H1 (cell line): Measurements from ENCODE around the gene CYP46A1. TPM values are rescaled to one million over a fixed set of nuclear protein-coding genes. Genes with fewer than 3 reads are reported as not detected.
A peak's percentile ranks its signal among the peaks of the same experiment; 100 is the strongest.

Experiments used
- CTCF ChIA-PET: fragments of 300-600 bp; sonication (Branson Sonifier 250); formaldehyde crosslinking; loops from one replicate; lab custom pipeline; 2021; ENCODE audit not compliant: partially characterized antibody; lab: Charles Lee
- POLR2A ChIA-PET: fragments of 300-600 bp; sonication (Branson Sonifier 250); formaldehyde crosslinking; loops from one replicate; lab custom pipeline; 2021; ENCODE audit warnings: inconsistent platforms; ENCODE audit not compliant: partially characterized antibody; lab: Charles Lee
- DNase-seq, 2 experiments: peaks; one replicate each; pipeline versions ENCODE4 v3.0.0 to v3.0.0-alpha.2; 2010 to 2022; ENCODE audit warnings: low spot score in 2 of 2, low read depth in 1 of 2, mixed read lengths in 1 of 2
- FAIRE-seq: peaks from 2 replicates; lab custom pipeline; 2011; peaks lifted over from hg19 to GRCh38; lab: Jason Lieb, UNC
- H2AFZ ChIP-seq: 2 replicates; pipeline ENCODE4 v1.8.1; 2012; ENCODE audit warnings: low read length, inconsistent platforms
- H2AK5ac ChIP-seq: 2 replicates; pipeline ENCODE4 v1.6.1; 2013; ENCODE audit warnings: low read depth, low read length
- H2BK120ac ChIP-seq: replicated peaks from 2 replicates; pipeline ENCODE3; 2013; ENCODE audit warnings: low read depth, low read length, inconsistent platforms
- H2BK12ac ChIP-seq: 2 replicates; pipeline ENCODE4 v1.6.1; 2013; ENCODE audit warnings: low read depth, low read length
- H2BK15ac ChIP-seq: 2 replicates; pipeline ENCODE4 v1.6.1; 2013; ENCODE audit warnings: low read length
- H2BK20ac ChIP-seq: 2 replicates; pipeline ENCODE4 v1.6.1; 2013; ENCODE audit warnings: low read length
- H2BK5ac ChIP-seq: 2 replicates; pipeline ENCODE4 v1.6.1; 2013; ENCODE audit warnings: low read depth, low read length
- H3K14ac ChIP-seq: 2 replicates; pipeline ENCODE4 v1.6.1; 2013; ENCODE audit warnings: inconsistent platforms; ENCODE audit not compliant: insufficient read length
- H3K18ac ChIP-seq: 2 replicates; pipeline ENCODE4 v1.6.1; 2013; ENCODE audit warnings: low read length; ENCODE audit errors: extremely low read depth
- H3K23ac ChIP-seq: 2 replicates; pipeline ENCODE4 v1.6.1; 2013; ENCODE audit warnings: inconsistent platforms; ENCODE audit not compliant: insufficient read length
- H3K23me2 ChIP-seq: 2 replicates; pipeline ENCODE4 v1.6.1; 2013; ENCODE audit warnings: low read depth, low read length
- H3K27ac ChIP-seq: 2 replicates; pipeline ENCODE4 v1.6.1; 2011; ENCODE audit warnings: low read depth, low read length, inconsistent platforms
- H3K27me3 ChIP-seq, 4 experiments: replicated peaks in 1 of 4; 1 replicate in 1 of 4; 2 replicates in 3 of 4; pipeline versions ENCODE4 v1.6.1 to v1.8.1; 2011 to 2013; ENCODE audit warnings: low read length in 3 of 4, mild to moderate bottlenecking in 3 of 4, inconsistent platforms in 2 of 4, mixed read lengths in 2 of 4, moderate library complexity in 1 of 4; ENCODE audit not compliant: control insufficient read depth in 3 of 4, insufficient read depth in 3 of 4; ENCODE audit errors: extremely low read depth in 1 of 4
- H3K36me3 ChIP-seq, 4 experiments: 2 replicates each; pipeline versions ENCODE4 v1.6.1 to v1.8.1; 2011 to 2013; ENCODE audit warnings: mild to moderate bottlenecking in 4 of 4, low read length in 3 of 4, moderate library complexity in 2 of 4, control low read depth in 1 of 4, inconsistent platforms in 1 of 4; ENCODE audit not compliant: insufficient read depth in 4 of 4, control insufficient read depth in 2 of 4
- H3K4ac ChIP-seq: replicated peaks from 2 replicates; pipeline ENCODE3; 2013; ENCODE audit warnings: low read length, low read depth, mixed read lengths, inconsistent platforms; ENCODE audit not compliant: insufficient read length
- H3K4me1 ChIP-seq, 4 experiments: replicated peaks in 1 of 4; 1 replicate in 1 of 4; 2 replicates in 3 of 4; pipeline versions ENCODE4 v1.6.1 to v1.8.1; 2011 to 2013; ENCODE audit warnings: low read length in 3 of 4, inconsistent platforms in 2 of 4, mixed read lengths in 1 of 4; ENCODE audit not compliant: insufficient read depth in 4 of 4, control insufficient read depth in 3 of 4
- H3K4me2 ChIP-seq, 2 experiments: 2 replicates each; pipeline versions ENCODE4 v1.6.1 to v1.8.1; 2011 to 2013; ENCODE audit warnings: low read depth in 2 of 2, low read length in 2 of 2, control low read depth in 1 of 2, inconsistent platforms in 1 of 2, mild to moderate bottlenecking in 1 of 2; ENCODE audit not compliant: insufficient read depth in 1 of 2
- H3K4me3 ChIP-seq, 4 experiments: fragments of 200-600, 300-600 bp in 1 of 4; sonication (generic), shearing (Covaris generic), sonication (Bioruptor Twin) in 1 of 4; 2 replicates each; pipeline versions ENCODE4 v1.5.1 to v1.8.1; 2011 to 2016; ENCODE audit warnings: low read length in 4 of 4, low read depth in 3 of 4, control low read depth in 2 of 4, inconsistent platforms in 2 of 4, mild to moderate bottlenecking in 2 of 4, mixed read lengths in 1 of 4, moderate library complexity in 1 of 4; ENCODE audit not compliant: insufficient read depth in 2 of 4; ENCODE audit errors: extremely low read depth in 1 of 4
- H3K56ac ChIP-seq: replicated peaks from 2 replicates; pipeline ENCODE3; 2013; ENCODE audit warnings: low read depth, mild to moderate bottlenecking, mixed read lengths, low read length, inconsistent platforms; ENCODE audit not compliant: insufficient read length
- H3K79me1 ChIP-seq: 2 replicates; pipeline ENCODE4 v1.6.1; 2013; ENCODE audit warnings: low read depth, low read length, control low read depth
- H3K79me2 ChIP-seq, 2 experiments: 2 replicates each; pipeline versions ENCODE4 v1.6.1 to v1.8.1; 2012 to 2013; ENCODE audit warnings: low read length in 2 of 2, mild to moderate bottlenecking in 2 of 2, inconsistent platforms in 1 of 2; ENCODE audit not compliant: insufficient read depth in 2 of 2, control insufficient read depth in 1 of 2
- H3K9ac ChIP-seq, 4 experiments: replicated peaks in 1 of 4; 1 replicate in 1 of 4; 2 replicates in 3 of 4; pipeline versions ENCODE4 v1.6.1 to v1.8.1; 2011 to 2013; ENCODE audit warnings: low read depth in 3 of 4, low read length in 3 of 4, control low read depth in 2 of 4, mild to moderate bottlenecking in 2 of 4, moderate library complexity in 2 of 4, inconsistent platforms in 1 of 4; ENCODE audit errors: extremely low read depth in 1 of 4
- H3K9me3 ChIP-seq, 2 experiments: 2 replicates each; pipeline versions ENCODE4 v1.6.1 to v1.8.1; 2012 to 2013; ENCODE audit warnings: mild to moderate bottlenecking in 2 of 2, moderate library complexity in 2 of 2, control low read depth in 1 of 2, inconsistent platforms in 1 of 2, low read depth in 1 of 2, low read length in 1 of 2, mixed read lengths in 1 of 2; ENCODE audit not compliant: insufficient read depth in 2 of 2
- H4K20me1 ChIP-seq, 2 experiments: replicated peaks in 1 of 2; 2 replicates each; pipeline versions ENCODE3 to v1.8.1; 2011 to 2013; ENCODE audit warnings: inconsistent platforms in 2 of 2, low read length in 2 of 2, mild to moderate bottlenecking in 1 of 2; ENCODE audit not compliant: insufficient read depth in 2 of 2, control insufficient read depth in 1 of 2
- H4K5ac ChIP-seq: 2 replicates; pipeline ENCODE4 v1.6.1; 2013; ENCODE audit warnings: low read length, low read depth, mixed read lengths, inconsistent platforms; ENCODE audit not compliant: insufficient read length
- H4K8ac ChIP-seq: 2 replicates; pipeline ENCODE4 v1.8.0; 2013; ENCODE audit warnings: mild to moderate bottlenecking, moderate library complexity, low read length, inconsistent platforms; ENCODE audit not compliant: insufficient read depth; ENCODE audit errors: extremely low read depth
- H4K91ac ChIP-seq: replicated peaks from 2 replicates; pipeline ENCODE3; 2013; ENCODE audit warnings: low read length, mixed read lengths, inconsistent platforms; ENCODE audit not compliant: insufficient read length
- CTCF ChIP-seq, 3 experiments: IDR thresholded peaks; 1 replicate in 2 of 3; 2 replicates in 1 of 3; pipeline versions ENCODE4 v1.5.1 to v1.6.1; 2011; ENCODE audit warnings: low read length in 3 of 3, mild to moderate bottlenecking in 3 of 3, inconsistent platforms in 2 of 3, low read depth in 1 of 3, moderate library complexity in 1 of 3; ENCODE audit not compliant: insufficient read depth in 1 of 3; ENCODE audit errors: control extremely low read depth in 1 of 3
- EGR1 ChIP-seq: IDR thresholded peaks from 2 replicates; pipeline ENCODE4 v1.6.1; 2011; ENCODE audit warnings: low read depth, low read length, borderline replicate concordance
- EP300 ChIP-seq, 2 experiments: IDR thresholded peaks; 1 replicate in 1 of 2; 2 replicates in 1 of 2; pipeline ENCODE4 v1.6.1; 2011 to 2012; ENCODE audit warnings: low read depth in 2 of 2, low read length in 2 of 2, mild to moderate bottlenecking in 2 of 2, borderline replicate concordance in 1 of 2, inconsistent platforms in 1 of 2, moderate library complexity in 1 of 2
- EZH2 ChIP-seq: fragments of 200-600 bp; sonication (generic); IDR thresholded peaks from 2 replicates; pipeline ENCODE4 v1.7.1; 2012; ENCODE audit warnings: low read depth, mild to moderate bottlenecking, moderate library complexity, low read length, inconsistent platforms; ENCODE audit not compliant: severe bottlenecking
- MAFK ChIP-seq: IDR thresholded peaks from 2 replicates; pipeline ENCODE4 v1.6.1; 2012; ENCODE audit warnings: low read depth, mild to moderate bottlenecking, improper control_type of control experiment, low read length
- POU5F1 ChIP-seq: IDR thresholded peaks from 2 replicates; pipeline ENCODE4 v1.6.1; 2011; ENCODE audit warnings: low read depth, mild to moderate bottlenecking, low read length, moderate library complexity
- RAD21 ChIP-seq, 2 experiments: IDR thresholded peaks in 1 of 2; conservative IDR thresholded peaks in 1 of 2; 2 replicates each; pipeline ENCODE4 v1.6.1; 2011; ENCODE audit warnings: low read depth in 2 of 2, low read length in 2 of 2, improper control_type of control experiment in 1 of 2, inconsistent platforms in 1 of 2, mild to moderate bottlenecking in 1 of 2, moderate library complexity in 1 of 2
- SAP30 ChIP-seq: fragments of 300-600 bp; sonication (generic); IDR thresholded peaks from 2 replicates; pipeline ENCODE4 v1.7.1; 2012; ENCODE audit warnings: low read length, moderate library complexity, mild to moderate bottlenecking, inconsistent platforms; ENCODE audit not compliant: insufficient read depth, insufficient replicate concordance
- SP2 ChIP-seq: IDR thresholded peaks from 2 replicates; pipeline ENCODE4 v1.6.1; 2012; ENCODE audit warnings: mild to moderate bottlenecking, low read length, inconsistent platforms
- SP4 ChIP-seq: IDR thresholded peaks from 2 replicates; pipeline ENCODE4 v1.6.1; 2012; ENCODE audit warnings: low read length, inconsistent platforms
- WGBS, 2 experiments: shearing (Covaris generic) in 1 of 2; methylation state at CpG; one replicate each; pipeline versions ENCODE4 v1.1.6 to v1.1.7; 2013 to 2015; ENCODE audit warnings: low lambda C conversion rate in 2 of 2, mixed read lengths in 2 of 2, inconsistent platforms in 1 of 2, low coverage in 1 of 2, missing lambda C conversion rate in 1 of 2; ENCODE audit not compliant: insufficient replicate concordance in 2 of 2, insufficient coverage in 1 of 2, insufficient read length in 1 of 2; ENCODE audit errors: extremely low coverage in 1 of 2, missing lambda C conversion rate in 1 of 2; 5-methylcytosine and 5-hydroxymethylcytosine counted together
- polyA plus RNA-seq, 7 experiments: library from polyadenylated mRNA; depleted of rRNA in 3 of 7; stranded (reverse) in 5 of 7; unstranded in 2 of 7; fragments of >200 nt in 5 of 7; fragments of 200-250 nt in 2 of 7; gene quantifications; 1 replicate in 5 of 7; 2 replicates in 1 of 7; 4 replicates in 1 of 7; pipeline versions ENCODE4 v1.2.1 to v1.2.3, GENCODE V29; 2011 to 2013; ENCODE audit warnings: missing spikeins in 2 of 7, mixed read lengths in 2 of 7
- total RNA-seq: library from RNA; stranded (reverse); fragmentation: NEBNext Ultra II Directional; extraction: Animal tissue kit (Norgen Biotek cat#: 25700); gene quantifications from 2 replicates; pipeline ENCODE4 v1.2.1, GENCODE V29; 2021

CYP46A1 gene
- total and polyA plus RNA-seq, 2 of the 8 experiments (the other 6 are each of a cell fraction or from before 2014, with no cell fraction given) = 0.41 to 1.3 TPM

- CTCF ChIA-PET = interaction anchor here (1.0 to 3.6 kb wide), 9 partner anchors 9 to 208 kb away, joined by 3 to 26 read pairs (median 4); no protein-coding TSS in a partner anchor
- TF ChIP-seq RAD21 (IDR thresholded peaks at IDR 0.05 in 1 of 2, conservative IDR thresholded peaks at IDR 0.05 in 1 of 2; ENCODE audit: low read depth in 2 of 2, low read length in 2 of 2) (no peak), SAP30 (no peak), POU5F1 (no peak), SP4 (no peak), CTCF (IDR thresholded peaks at IDR 0.05; ENCODE audit: control extremely low read depth in 1 of 3, insufficient read depth in 1 of 3, low read depth in 1 of 3, low read length in 3 of 3) (no peak), EP300 (IDR thresholded peaks at IDR 0.05; ENCODE audit: borderline replicate concordance in 1 of 2, low read depth in 2 of 2, low read length in 2 of 2) (no peak), SP2 (no peak), EGR1 (no peak), EZH2 (no peak), MAFK (no peak)
Measured at GRCh38 chr14:99681832-99682148, 2.3 kb upstream of the CYP46A1 start.

More at GRCh38 chr14:99681832-99682148, 2.3 kb upstream of the CYP46A1 start:
- 96% methylated on average over 11 of the region's 11 CpGs; no CpG with 5 or more reads in 1 of the 2 experiments for WGBS, 2 experiments
- Histone ChIP-seq H3K4ac (no peak overlapping the region), H3K36me3 (no peaks in the 10 kb centered on the region), H3K18ac (no peak overlapping the region), H2BK120ac (no peak overlapping the region), H3K56ac (no peak overlapping the region), H3K27me3 (no peaks in the 10 kb centered on the region), H3K79me1 (no peaks in the 10 kb centered on the region), H3K9ac (no peak overlapping the region), H3K9me3 (peaks cover 6 to 10% of the 10 kb centered on the region in 2 experiments; a peak in 3 of 4 replicates), H2BK20ac (no peak overlapping the region), H4K20me1 (no peaks in the 10 kb centered on the region), H2BK5ac (no peak overlapping the region), H2BK12ac (no peak overlapping the region), H2AK5ac (no peak overlapping the region), H3K4me3 (no peak overlapping the region), H2AFZ (no peak overlapping the region), H4K5ac (no peak overlapping the region), H2BK15ac (no peak overlapping the region), H3K23me2 (peaks cover 9% of the 10 kb centered on the region), H3K4me1 (peaks cover 0 to 7% (median 6%) of the 10 kb centered on the region in 4 experiments; a peak in 6 of 7 replicates), H3K79me2 (no peaks in the 10 kb centered on the region), H4K91ac (no peak overlapping the region), H3K4me2 (no peak overlapping the region), H3K14ac (no peak overlapping the region), H3K23ac (no peak overlapping the region), H4K8ac (no peak overlapping the region), H3K27ac (no peak overlapping the region)
- FAIRE-seq (no peak), DNase-seq (peak in 1 of 2 experiments; percentile 38)
- POLR2A ChIA-PET = no interaction called here
